ENCODE results near the gene EPRS1.
"Not testable (repeated sequence)": the region's sequence is repeated elsewhere in the genome, so short reads cannot be mapped to it uniquely, and the experiment has no call there.

Gene EPRS1

GRCh38 chr1:220046052-220046930 lies at the start of gene EPRS1:
EPRS1 (minus strand) TSS chr1:220046505; CDS start chr1:220046388, 117 bp downstream.
- DNase-seq: peak; percentile 96

GRCh38 chr1:220094016-220094911 lies 48.0 kb upstream of the EPRS1 start, which contains the start of gene IARS2:
IARS2 (plus strand) TSS chr1:220094132; CDS start chr1:220094217, 85 bp downstream.
- DNase-seq: peak; percentile 93

DNA sequence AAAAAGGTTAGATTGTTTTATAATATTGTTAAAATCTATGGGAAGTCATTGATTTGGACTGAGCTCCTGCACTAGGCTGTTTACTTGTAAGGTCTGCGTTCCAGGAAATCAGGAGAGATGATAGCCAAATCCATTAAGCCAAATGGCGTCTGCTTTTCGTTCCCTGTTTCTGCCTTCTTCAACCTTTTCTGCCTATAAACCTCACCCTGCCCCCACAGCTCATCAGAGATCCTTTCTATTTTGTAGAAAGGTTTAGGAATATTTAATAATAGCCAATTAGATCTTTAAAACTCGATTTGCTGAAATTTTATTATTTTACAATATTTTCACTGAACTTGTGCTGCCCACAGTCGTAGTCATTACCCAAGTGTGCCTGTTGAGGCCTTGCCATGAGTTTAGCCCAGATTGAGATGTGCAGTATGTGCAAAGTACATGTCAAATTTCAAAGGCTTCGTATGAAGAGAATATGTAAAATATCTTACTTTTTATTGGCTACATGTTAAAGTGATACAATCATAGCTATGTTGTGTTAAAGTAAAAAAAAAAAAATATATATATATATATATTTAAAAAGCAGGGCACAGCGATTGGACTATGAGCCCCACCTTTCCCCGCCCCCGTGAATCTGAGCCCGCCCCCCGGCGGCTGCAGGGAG lies 47.2 kb upstream of the EPRS1 start:
- DNase-seq: no peak

DNA sequence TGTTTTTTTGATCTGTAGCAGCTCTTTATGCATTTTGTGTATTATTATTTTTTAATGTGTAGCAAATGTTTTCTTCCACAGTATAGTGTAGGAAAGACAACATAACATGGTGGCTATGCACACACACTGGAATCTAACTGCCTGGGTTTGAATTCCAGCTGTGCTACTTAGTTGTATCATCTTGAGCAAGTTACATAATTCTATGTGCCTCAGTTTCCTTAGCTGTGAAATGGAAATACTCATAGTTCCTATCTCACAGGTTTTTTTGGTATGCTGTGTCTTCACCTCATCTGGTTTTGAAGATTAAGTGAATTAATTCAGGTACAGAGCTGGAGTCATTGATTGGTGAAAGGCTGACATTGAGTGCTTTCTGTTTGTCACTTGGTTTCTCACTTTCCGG lies 46.4 kb upstream of the EPRS1 start:
- no peak for DNase-seq

GRCh38 chr1:220089650-220090556 lies 43.6 kb upstream of the EPRS1 start, which contains the start of gene BPNT1:
BPNT1 (minus strand) TSS chr1:220089788; CDS start chr1:220079846, 9,942 bp downstream.
- peak; percentile 98 for DNase-seq

- DNase-seq: not testable (repeated sequence)
These were observed 40.0 kb upstream of the EPRS1 start for GRCh38 chr1:220086261-220086686.

DNA sequence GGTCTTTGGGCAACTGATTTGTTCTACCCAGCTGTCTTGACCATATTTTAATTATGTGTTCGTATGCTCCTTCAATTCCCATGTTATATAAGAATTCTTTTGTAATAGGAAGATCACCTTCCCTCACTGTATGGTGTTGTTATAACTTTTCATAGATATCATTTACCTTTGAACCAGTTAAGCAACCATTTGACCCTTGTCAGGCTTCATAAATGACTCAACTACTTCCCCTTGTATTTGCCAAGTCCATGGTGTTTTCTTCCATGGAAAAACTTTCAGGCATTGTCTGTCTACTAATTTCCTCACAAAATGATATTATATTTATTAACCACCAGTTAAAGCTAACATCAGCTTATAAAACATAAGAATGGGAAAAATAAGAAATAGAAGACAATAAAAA lies 38.2 kb upstream of the EPRS1 start:
- DNase-seq: no peak

DNA sequence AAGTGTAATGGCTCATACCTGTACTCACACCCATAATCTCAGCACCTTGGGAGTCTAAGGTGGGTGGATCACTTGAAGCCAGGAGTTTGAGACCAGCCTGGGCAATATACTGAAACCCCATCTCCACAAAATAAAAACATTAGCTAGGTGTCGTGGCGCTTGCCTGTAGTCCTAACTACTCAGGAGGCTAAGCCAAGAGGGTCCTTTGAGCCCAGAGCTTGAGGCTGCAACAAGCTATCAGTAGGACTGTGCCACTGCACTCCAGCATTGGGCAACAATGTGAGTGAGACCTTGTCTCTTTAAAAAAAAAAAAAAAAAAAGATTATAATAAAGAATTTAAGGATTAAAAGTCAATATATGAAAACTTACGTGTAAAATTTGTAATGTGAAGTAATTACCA lies 31.6 kb upstream of the EPRS1 start:
- no peak for DNase-seq

GRCh38 chr1:220076861-220077762 lies 30.8 kb upstream of the EPRS1 start:
- no peak for DNase-seq

DNA sequence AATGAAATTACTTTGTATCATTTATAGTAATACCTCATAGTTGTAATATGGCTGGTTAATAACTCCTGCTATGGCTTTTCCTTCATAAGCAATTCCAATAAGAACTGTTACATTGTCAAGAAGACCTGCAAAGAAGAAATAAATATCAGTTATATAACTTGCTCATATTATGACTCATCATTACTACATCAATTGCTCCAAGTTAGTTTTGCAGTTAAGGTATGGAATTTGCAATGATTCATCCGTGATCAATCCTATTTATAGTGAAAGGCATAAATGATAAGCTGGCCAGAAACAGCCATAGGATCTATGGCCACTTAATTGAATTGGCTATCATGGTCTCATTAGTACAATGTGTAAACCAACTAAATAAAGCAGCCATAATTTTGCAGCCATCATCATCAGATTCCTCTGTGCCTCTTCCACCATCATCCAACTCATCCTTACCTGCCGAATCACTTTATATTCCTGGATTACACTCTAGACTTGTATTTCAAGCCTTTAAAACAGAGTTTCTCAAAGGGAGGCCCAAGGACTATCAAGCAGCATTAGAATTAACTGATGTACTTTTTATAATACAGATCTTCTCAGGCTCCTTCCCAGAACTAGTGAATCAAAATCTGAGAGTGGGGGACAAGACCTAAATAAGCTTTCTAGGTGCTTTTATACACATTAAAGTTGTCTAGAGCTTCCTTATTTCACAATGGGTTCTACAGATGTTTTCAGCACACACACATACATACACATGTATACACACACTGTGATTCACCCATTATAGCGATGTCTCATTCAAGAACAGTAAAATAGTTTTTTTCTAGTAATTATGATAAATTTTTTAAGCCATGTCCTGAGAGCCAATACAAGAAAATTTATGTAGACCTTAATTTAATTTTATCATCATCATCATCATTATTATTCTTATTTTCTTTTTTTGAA lies 21.2 kb upstream of the EPRS1 start:
- DNase-seq: no peak

DNA sequence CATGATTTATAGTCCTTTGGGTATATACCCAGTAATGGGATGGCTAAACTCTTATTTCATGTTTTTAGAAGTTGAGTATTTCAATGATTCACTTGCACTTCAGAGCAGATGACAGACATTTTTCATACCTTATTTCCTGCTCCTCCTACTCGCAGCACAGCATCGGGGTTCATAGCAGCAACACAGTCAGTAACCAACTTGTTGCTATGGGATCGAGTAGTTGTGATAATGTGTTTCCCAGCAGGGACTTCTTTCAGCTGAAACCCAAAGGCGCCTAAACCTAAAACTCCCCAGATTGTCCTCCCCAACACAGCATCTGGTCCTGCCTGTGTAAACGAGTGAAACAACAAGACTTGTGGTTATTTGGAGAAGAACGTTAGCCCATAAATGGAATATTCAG lies 16.3 kb upstream of the EPRS1 start:
- DNase-seq: no peak

DNA sequence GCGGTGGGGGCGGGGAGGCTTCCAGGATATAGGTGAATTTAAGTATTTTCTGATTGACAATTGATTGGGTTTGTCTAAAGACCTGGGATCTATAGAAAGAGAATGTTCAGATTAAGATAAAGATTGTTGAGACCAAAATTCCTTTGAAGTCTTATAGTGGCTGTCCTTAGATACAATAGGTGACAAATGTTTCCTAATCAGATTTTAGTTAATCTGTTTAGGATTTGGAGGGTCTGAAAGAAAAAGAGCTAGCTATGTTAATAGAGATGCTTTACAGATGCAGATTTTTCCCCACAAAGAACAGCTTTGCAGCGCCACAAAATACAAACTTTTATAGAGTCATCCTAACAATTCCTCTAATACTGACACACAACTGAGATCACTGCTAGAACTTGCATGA lies 14.6 kb upstream of the EPRS1 start:
- no peak for DNase-seq

DNA sequence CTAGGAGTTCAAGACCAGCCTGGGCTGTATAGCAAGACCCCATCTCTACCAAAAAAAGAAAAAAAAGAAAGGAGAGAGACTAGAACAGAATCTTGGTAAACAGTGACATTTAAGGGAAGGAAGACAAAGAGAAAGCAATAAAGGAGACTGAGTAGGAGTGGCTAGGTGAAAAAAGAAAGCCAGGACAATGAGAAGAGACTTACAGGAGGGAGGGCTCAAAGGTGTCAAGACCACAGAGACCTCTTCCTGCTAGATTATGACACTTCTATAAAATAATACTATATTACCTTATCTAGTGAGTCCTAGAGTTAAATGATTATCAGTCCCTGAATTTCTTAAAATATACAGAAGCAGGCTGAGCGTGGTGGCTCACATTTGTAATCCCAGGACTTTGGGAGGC lies 10.1 kb upstream of the EPRS1 start:
- no peak for DNase-seq

- peak; percentile 36 for DNase-seq
These were observed 801 bp downstream of the EPRS1 start for GRCh38 chr1:220045356-220046051.

DNA sequence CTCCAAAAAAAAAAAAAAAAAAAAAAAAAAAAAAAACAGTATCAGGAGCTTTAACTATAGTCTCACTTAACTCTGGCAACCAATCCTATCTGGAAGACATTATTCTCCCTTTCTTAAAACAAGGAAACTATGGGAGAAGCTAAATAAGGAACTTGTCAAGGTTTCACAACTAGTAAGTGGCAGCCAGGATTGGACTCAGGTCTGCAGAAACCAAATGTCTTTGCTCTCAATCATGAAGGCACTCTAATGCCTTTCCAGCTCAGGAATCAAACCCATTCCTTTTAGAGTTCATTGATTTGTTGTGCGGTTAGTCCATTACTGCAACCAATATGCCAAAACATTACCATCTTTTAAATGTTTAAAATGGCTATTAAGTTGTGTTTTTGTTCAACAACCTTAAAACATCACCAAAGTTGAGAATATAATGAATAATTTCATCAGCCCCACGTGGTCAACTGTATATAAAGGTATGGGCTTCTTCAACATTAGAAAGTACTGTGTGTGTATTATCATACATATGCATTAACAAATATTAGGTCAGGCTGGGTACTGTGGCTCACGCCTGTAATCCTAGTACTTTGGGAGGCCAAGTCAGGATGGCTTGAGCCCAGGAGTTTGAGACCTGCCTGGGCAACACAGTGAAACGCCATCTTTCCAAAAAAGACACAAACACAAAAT lies 1.5 kb downstream of the EPRS1 start:
- DNase-seq: no peak

DNA sequence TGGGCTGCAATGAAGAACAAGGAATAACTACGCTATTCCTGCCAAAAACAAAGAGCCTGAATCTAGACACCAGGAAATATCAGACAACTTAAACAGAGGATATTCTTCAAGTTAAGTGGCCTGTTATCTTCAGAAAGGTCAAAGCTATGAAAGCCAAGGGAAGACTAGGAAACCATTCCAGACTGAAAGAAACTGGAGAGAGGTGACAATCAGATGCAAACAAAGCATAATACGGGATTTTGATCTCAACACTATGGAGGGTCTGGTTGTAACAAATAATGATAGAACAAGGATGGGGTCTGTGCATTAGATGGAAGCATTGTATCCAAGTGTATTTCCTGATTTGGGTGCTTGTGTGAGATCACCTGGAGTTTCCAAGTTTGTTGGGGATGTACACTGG lies 2.7 kb downstream of the EPRS1 start:
- no peak for DNase-seq

- DNase-seq: no peak
These were observed 6.2 kb downstream of the EPRS1 start for GRCh38 chr1:220040028-220040596.

DNA sequence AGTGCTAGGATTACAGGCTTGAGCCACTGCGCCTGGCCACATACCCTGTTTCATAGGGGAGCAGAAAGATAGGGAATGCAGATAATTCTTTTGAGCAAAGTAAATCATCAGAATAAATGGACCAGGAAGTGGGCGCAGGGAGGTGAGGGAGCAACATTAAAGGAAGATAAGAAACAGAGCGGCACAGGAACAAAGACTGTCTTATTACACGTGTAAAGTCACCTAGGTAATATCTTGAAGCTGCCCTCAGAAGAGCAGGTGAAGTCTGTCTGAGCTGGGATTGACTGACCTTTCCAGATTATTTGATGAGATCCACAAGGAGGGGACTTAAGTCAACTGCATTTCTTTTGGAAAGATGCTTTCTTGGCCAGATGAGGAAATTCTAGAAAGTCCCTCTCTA lies 7.7 kb downstream of the EPRS1 start:
- no peak for DNase-seq

All from activated CD4-positive, alpha-beta T cell treated with anti-CD3 and anti-CD28 coated beads, Interleukin-2, Interleukin-6, amounts not matched to agents 100 ng/mL and 50 ng/mL, durations not matched to agents 16 hours and 8 hours (primary cell).